ACC112 (cell line): ENCODE data around the gene FNDC7.
"Not testable (repeated sequence)": the region's sequence is repeated elsewhere in the genome, so short reads cannot be mapped to it uniquely, and the experiment has no call there.

Experiments used
- H2AFZ ChIP-seq: fragments of 200-600 bp; sonication (generic); one replicate; pipeline ENCODE4 v1.6.0; 2017; ENCODE audit warnings: antibody characterized with exemption, low read length; ENCODE audit not compliant: unreplicated experiment
- H3K27ac ChIP-seq: fragments of 200-600 bp; sonication (generic); 2 replicates; pipeline ENCODE4 v1.5.1; 2014; ENCODE audit warnings: low read depth, mild to moderate bottlenecking, antibody characterized with exemption, low read length, moderate library complexity
- H3K27me3 ChIP-seq: fragments of 200-600 bp; sonication (generic); 2 replicates; pipeline ENCODE4 v1.6.1; 2014; ENCODE audit warnings: mild to moderate bottlenecking, antibody characterized with exemption, low read length, moderate library complexity, mixed read lengths; ENCODE audit not compliant: insufficient read depth
- H3K36me3 ChIP-seq: fragments of 200-600 bp; sonication (generic); 2 replicates; pipeline ENCODE4 v1.6.1; 2016; ENCODE audit warnings: mild to moderate bottlenecking, antibody characterized with exemption, low read length, moderate library complexity, mixed read lengths; ENCODE audit not compliant: insufficient read depth
- H3K4me1 ChIP-seq: fragments of 200-600 bp; sonication (generic); one replicate; pipeline ENCODE4 v1.6.1; 2016; ENCODE audit warnings: low read length, mixed read lengths; ENCODE audit not compliant: insufficient read depth, unreplicated experiment, control insufficient read depth
- H3K4me3 ChIP-seq: fragments of 200-600 bp; sonication (generic); 2 replicates; pipeline ENCODE4 v1.5.1; 2014; ENCODE audit warnings: mild to moderate bottlenecking, low read depth, low read length
- H3K79me2 ChIP-seq: fragments of 200-600 bp; sonication (generic); one replicate; pipeline ENCODE4 v1.6.0; 2016; ENCODE audit warnings: low read length; ENCODE audit not compliant: control insufficient read depth, unreplicated experiment, insufficient read depth

Gene FNDC7, protein sequence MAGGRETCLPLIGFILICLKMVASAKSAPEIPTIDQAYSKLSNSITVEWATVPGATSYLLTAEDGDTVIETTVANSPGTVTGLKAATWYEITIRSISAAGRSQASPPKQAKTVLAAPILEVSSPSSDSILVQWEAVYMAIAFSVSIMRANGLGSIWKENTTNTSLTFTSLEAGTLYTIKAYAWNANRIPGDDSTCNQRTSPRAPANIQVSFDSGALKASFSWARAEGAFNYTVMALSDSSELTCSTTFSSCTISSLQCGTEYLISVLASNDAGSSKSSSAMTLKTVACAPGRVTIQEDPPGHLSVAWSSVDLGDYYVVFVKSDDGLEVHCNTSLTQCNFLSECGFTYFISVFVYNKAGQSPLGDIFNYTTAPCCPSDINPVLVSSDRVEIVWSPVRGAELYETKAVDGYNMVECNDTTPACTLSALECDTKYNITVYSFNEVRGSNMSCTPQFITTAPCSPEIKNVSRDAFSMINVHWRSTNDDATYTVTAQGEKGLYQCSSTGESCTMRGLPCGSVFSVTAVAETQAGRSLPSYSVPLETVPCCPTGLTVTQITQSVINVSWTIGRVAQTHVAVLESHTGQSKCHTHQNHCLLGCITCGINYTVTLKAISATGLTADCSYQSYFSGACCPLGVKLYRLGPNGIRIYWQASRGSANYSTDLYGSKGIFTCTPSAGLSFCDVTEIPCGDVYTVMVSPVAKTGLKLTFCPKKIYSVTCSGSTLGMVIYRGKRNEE

DNA sequence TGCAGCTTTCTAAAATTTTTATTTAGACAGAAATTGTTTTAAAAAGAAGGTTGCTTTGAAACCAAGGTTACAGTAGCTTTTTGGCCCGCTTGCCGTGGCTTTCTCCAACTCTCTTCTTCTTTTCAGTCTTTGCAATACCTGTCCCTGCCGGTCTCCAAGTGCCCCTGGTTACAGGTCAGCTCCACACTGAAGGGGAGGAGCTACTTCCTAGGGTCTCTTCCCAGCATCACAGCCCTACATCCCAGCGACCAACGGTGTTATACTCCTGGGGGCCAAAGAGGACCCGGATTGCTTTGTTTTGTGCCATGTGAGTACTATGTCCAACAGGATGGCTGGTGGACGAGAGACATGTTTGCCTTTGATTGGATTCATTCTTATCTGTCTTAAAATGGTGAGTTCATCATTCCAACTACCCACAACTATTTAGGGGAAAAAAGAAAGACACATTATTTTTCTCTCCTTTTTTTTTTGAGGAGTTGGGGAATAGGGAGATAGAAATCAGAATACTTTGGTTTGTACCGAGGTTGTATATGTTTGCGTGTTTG is at the start of gene FNDC7:
TSS of gene FNDC7 (plus strand) at position 303 of the 545 bp plus-strand sequence. CDS start at position 329, 26 bp downstream.
- H3K27ac ChIP-seq = no peak within 1 kb of the TSS
- peaks cover 6% of the 10 kb centered on the region for H3K4me1 ChIP-seq
- no peak within 1 kb of the TSS for H2AFZ ChIP-seq
- no peaks in the 10 kb centered on the region for H3K36me3 ChIP-seq
- H3K79me2 ChIP-seq = no peaks in the 10 kb centered on the region
- H3K4me3 ChIP-seq = no peak within 1 kb of the TSS
- no peaks in the 10 kb centered on the region for H3K27me3 ChIP-seq

DNA sequence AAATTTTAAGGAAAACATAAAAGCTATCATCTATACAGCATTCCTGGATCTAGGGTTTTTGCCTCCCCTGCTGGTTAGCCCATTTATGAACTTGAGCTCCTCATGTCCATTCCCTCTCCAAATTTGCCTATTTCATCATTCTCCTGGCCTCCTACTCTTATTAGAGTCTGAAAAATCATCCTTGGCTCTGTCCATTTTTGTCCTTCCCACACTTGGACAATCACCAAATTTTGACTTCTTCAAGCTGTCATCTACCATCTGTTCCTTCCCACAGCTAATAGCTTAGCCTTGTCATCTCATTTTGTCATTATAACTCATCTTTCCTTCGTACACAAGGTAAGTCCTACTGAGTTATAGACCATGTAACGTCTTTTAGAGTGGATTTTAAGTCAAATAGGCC is 49.6 kb upstream of the FNDC7 start:
- H3K27me3 ChIP-seq = no peaks in the 10 kb centered on the region
- H3K27ac ChIP-seq = no peak overlapping the region
- H3K4me1 ChIP-seq = peaks cover 11% of the 10 kb centered on the region
- no peak overlapping the region for H2AFZ ChIP-seq
- no peaks in the 10 kb centered on the region for H3K36me3 ChIP-seq
- no peak overlapping the region for H3K4me3 ChIP-seq
- peaks cover 2% of the 10 kb centered on the region for H3K79me2 ChIP-seq

DNA sequence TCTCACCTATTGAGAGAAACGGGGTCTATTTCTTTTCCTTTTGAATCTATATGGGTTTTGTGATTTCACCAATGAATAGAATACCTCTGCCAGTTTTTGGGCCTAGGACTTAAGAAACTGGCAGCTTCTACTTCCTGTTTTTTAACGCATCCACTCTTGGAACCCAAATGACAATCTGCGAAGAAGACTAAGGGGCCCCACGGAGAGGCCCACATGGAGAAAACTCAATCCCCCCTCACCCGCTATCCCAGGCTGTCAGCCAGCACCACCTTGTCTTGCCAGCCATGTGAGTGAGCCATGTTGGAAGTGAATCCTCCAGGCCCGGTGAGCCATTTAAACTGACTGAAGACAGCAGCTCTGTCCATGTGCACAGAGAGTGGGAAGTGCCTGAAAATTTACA is 48.2 kb upstream of the FNDC7 start:
- no peaks in the 10 kb centered on the region for H3K27me3 ChIP-seq
- H3K4me1 ChIP-seq = peaks cover 9% of the 10 kb centered on the region
- no peak overlapping the region for H3K27ac ChIP-seq
- peaks cover 2% of the 10 kb centered on the region for H3K79me2 ChIP-seq
- H2AFZ ChIP-seq = no peak overlapping the region
- no peak overlapping the region for H3K4me3 ChIP-seq
- no peaks in the 10 kb centered on the region for H3K36me3 ChIP-seq

DNA sequence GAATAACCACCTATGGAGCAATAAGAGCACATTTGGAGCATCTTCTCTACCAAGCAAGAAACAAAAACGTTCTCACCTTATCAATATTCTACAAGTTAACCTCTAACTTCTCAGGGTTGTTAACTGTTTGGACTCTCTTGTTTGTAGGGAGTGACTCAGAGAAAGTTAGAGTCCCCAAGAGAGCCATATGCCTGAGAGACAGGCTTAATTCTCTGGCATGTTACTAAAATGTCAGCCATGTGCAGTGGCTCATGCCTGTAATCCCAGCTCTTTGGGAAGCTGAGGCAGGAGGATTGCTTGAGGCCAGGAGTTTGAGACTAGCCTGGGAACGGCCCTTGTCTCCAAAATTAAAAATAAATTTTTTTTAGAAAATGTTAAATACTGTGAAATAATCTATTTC is 47.6 kb upstream of the FNDC7 start:
- H3K4me1 ChIP-seq = peaks cover 8% of the 10 kb centered on the region
- H3K36me3 ChIP-seq = no peaks in the 10 kb centered on the region
- H3K27ac ChIP-seq = no peak overlapping the region
- H3K4me3 ChIP-seq = no peak overlapping the region
- no peak overlapping the region for H2AFZ ChIP-seq
- H3K79me2 ChIP-seq = peaks cover 2% of the 10 kb centered on the region
- no peaks in the 10 kb centered on the region for H3K27me3 ChIP-seq

DNA sequence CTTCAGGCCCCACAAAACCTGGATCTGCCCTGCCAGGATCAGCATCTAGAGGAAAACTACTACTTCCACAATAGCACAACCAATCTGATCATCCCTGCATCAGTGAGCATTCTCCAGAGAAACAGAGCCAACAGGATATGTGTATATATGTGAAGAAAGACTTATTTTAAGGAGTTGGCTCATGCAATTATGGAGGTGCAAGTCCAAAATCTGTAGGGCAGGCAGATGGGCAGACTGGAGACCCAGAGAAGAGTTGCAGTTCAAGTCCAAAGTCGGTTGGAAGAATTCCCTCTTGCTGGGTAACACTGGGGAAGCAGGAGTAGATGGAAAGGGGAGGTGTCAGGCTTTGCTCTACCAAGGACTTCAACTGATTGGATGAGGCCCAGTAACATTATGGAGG is 46.9 kb upstream of the FNDC7 start:
- H3K27ac ChIP-seq = no peak overlapping the region
- no peak overlapping the region for H3K4me3 ChIP-seq
- peaks cover 8% of the 10 kb centered on the region for H3K4me1 ChIP-seq
- H3K36me3 ChIP-seq = no peaks in the 10 kb centered on the region
- no peak overlapping the region for H2AFZ ChIP-seq
- H3K79me2 ChIP-seq = peaks cover 2% of the 10 kb centered on the region
- no peaks in the 10 kb centered on the region for H3K27me3 ChIP-seq

DNA sequence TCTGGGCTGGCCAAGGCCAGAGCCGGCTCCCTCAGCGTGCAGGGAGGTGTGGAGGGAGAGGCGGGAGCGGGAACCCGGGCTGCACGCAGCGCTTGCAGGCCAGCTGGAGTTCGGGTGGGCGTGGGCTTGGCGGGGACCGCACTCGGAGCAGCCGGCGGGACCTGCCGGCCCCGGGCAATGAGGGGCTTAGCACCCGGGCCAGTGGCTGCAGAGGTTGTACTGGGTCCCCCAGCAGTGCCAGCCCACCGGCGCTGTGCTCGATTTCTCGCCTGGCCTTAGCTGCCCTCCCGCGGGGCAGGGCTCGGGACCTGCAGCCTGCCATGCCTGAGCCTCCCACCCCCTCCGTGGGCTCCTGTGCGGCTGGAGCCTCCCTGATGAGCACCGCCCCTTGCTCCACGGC is 45.3 kb upstream of the FNDC7 start:
- not testable (repeated sequence) for H3K36me3 ChIP-seq, H3K27me3 ChIP-seq, H3K27ac ChIP-seq, H2AFZ ChIP-seq, H3K4me3 ChIP-seq, H3K79me2 ChIP-seq, H3K4me1 ChIP-seq

DNA sequence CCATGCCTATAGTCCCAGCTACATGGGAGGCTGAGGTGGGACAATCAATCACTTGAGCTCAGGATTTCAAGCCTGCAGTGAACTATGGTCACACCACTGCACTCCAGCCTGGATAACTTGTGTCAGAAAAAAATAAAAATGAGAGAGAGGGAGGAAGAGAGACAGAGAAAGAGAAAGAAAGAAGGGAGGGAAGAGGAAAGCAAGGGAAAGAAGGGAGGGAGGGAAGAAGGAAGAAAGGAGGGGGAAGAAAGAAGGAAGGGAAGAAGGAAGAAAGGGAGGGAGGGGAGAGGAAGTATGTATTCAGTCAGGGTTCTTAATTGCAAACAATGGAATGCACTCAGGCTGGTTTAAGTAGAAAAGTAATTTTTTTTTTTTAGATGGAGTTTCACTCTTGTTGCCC is 43.9 kb upstream of the FNDC7 start:
- Histone ChIP-seq H3K27me3 (peaks cover 5% of the 10 kb centered on the region; the same call in 1 of the 2 replicates), H3K79me2 (no peaks in the 10 kb centered on the region), H2AFZ (no peak overlapping the region)

DNA sequence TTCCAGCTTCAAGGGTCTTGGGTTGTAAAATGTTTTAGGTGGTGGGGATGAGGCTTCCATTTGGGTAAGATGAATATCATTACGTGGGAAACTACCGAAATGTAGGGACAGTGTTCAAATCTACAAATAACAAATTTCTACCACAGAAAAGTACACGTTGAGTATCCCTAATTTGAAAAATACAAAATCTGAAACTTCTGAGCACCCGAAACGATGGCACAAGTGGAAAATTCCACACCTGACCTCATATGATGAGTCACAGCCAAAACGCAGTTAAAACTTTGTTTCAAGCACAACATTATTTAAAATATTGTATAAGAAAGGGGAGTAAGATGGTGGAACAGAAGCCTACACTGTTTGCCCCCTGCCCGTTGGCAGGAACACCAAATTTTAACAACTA is 43.0 kb upstream of the FNDC7 start:
- peaks cover 5% of the 10 kb centered on the region; the same call in 1 of the 2 replicates for H3K27me3 ChIP-seq
- H3K79me2 ChIP-seq = no peaks in the 10 kb centered on the region
- H3K36me3 ChIP-seq = no peaks in the 10 kb centered on the region
- H2AFZ ChIP-seq = no peak overlapping the region
- no peak overlapping the region for H3K4me3 ChIP-seq
- no peak overlapping the region for H3K27ac ChIP-seq
- H3K4me1 ChIP-seq = no peaks in the 10 kb centered on the region

More for the DNA sequence above, 43.9 kb upstream of the FNDC7 start:
- Histone ChIP-seq H3K4me3 (no peak overlapping the region), H3K27ac (no peak overlapping the region), H3K36me3 (no peaks in the 10 kb centered on the region), H3K4me1 (no peaks in the 10 kb centered on the region)

DNA sequence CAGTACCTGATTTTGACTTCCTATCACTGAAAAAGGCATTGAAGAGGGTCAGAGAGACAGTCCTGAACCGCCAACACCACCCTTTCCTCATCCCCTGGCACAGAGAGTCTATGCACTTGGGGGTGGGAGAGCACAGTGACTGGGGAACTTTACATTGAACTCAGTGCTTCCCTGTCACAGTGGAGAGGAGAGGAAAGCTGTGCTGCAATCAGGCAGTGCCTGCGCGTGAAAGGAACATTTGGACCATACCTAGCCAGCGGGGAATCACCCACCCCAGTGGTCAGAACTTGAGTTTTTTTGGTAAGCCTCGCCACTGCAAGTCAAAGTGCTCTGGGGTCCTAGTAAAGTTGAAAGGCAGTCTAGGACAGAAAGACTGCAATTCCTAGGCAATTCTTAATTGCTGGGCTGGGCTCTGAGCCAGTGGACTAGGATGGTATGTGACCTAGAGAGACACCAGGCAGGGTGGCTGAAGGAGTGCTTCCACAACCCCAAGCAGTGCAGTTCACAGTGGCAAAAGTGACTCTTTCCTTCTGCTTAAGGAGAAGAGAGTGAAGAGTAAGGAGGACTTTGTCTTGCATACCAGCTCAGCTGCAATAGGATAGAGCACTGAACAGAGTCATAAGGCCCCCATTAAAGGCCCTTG is 42.5 kb upstream of the FNDC7 start:
- H3K4me3 ChIP-seq = no peak overlapping the region
- peaks cover 5% of the 10 kb centered on the region; the same call in 1 of the 2 replicates for H3K27me3 ChIP-seq

DNA sequence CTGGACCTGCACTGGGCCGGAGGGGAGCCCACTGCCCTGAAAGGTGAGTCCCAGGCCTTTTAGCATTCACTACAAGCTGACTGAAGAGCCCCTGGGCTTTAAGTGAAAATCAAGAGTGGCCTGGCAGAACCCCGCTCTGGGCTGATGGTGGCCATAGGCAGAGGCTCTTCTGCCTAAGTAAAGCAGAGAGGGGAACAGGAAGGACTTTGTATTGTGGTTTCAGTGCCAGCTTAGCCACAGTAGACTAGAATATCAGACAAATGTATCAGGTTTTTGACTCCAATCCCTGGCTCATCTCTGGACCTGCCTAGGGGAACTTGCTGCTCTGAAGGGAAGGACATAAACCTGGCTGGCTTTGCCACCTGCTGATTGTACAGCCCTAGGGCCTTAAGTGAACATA is 41.6 kb upstream of the FNDC7 start:
- Histone ChIP-seq H3K36me3 (no peaks in the 10 kb centered on the region), H3K4me1 (no peaks in the 10 kb centered on the region), H3K4me3 (no peak overlapping the region), H3K27ac (no peak overlapping the region), H2AFZ (no peak overlapping the region), H3K27me3 (peaks cover 5% of the 10 kb centered on the region; the same call in 1 of the 2 replicates), H3K79me2 (no peaks in the 10 kb centered on the region)

More for the DNA sequence above, 42.5 kb upstream of the FNDC7 start:
- Histone ChIP-seq H2AFZ (no peak overlapping the region), H3K36me3 (no peaks in the 10 kb centered on the region), H3K4me1 (no peaks in the 10 kb centered on the region), H3K79me2 (no peaks in the 10 kb centered on the region), H3K27ac (no peak overlapping the region)
